SJSA1 (cell line): ENCODE data around the gene ZNF618. TPM values are rescaled to one million over a fixed set of nuclear protein-coding genes. Genes with fewer than 3 reads are reported as not detected.
A peak's percentile ranks its signal among the peaks of the same experiment; 100 is the strongest.

Experiments
- DNase-seq, 2 experiments: peaks; one replicate each; pipeline ENCODE4 v3.0.0-alpha.2; 2015 to 2020; ENCODE audit warnings: low spot score in 2 of 2, low read depth in 1 of 2
- H3K27ac ChIP-seq: fragments of 250-450 bp; sonication (Bioruptor Pico); 2 replicates; pipeline ENCODE4 v1.5.1; 2020; ENCODE audit warnings: mild to moderate bottlenecking, moderate library complexity
- H3K27me3 ChIP-seq: fragments of 250-450 bp; sonication (Bioruptor Pico); replicated peaks from 2 replicates; pipeline ENCODE4 v1.5.1; 2020; ENCODE audit warnings: mild to moderate bottlenecking, moderate library complexity
- H3K36me3 ChIP-seq: fragments of 250-450 bp; sonication (Bioruptor Pico); 2 replicates; pipeline ENCODE4 v1.5.1; 2020; ENCODE audit warnings: mild to moderate bottlenecking
- H3K4me1 ChIP-seq: fragments of 250-450 bp; sonication (Bioruptor Pico); replicated peaks from 2 replicates; pipeline ENCODE4 v1.6.1; 2021; ENCODE audit warnings: mild to moderate bottlenecking
- H3K4me3 ChIP-seq: fragments of 250-450 bp; sonication (Bioruptor Pico); 2 replicates; pipeline ENCODE4 v1.5.1; 2020; ENCODE audit warnings: mild to moderate bottlenecking
- H3K9me3 ChIP-seq: fragments of 250-450 bp; sonication (Bioruptor Pico); replicated peaks from 2 replicates; pipeline ENCODE4 v1.5.1; 2020; ENCODE audit warnings: mild to moderate bottlenecking
- total RNA-seq: library from RNA; depleted of rRNA; stranded (reverse); fragments of >200 nt; shearing (Covaris generic); gene quantifications from 2 replicates; pipeline ENCODE4 v1.2.3, GENCODE V29; 2014; rRNA removed

Gene ZNF618, protein sequence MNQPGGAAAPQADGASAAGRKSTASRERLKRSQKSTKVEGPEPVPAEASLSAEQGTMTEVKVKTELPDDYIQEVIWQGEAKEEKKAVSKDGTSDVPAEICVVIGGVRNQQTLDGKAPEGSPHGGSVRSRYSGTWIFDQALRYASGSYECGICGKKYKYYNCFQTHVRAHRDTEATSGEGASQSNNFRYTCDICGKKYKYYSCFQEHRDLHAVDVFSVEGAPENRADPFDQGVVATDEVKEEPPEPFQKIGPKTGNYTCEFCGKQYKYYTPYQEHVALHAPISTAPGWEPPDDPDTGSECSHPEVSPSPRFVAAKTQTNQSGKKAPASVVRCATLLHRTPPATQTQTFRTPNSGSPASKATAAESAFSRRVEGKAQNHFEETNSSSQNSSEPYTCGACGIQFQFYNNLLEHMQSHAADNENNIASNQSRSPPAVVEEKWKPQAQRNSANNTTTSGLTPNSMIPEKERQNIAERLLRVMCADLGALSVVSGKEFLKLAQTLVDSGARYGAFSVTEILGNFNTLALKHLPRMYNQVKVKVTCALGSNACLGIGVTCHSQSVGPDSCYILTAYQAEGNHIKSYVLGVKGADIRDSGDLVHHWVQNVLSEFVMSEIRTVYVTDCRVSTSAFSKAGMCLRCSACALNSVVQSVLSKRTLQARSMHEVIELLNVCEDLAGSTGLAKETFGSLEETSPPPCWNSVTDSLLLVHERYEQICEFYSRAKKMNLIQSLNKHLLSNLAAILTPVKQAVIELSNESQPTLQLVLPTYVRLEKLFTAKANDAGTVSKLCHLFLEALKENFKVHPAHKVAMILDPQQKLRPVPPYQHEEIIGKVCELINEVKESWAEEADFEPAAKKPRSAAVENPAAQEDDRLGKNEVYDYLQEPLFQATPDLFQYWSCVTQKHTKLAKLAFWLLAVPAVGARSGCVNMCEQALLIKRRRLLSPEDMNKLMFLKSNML
- 1.1 and 4.7 TPM in 2 replicates for total RNA-seq

DNA sequence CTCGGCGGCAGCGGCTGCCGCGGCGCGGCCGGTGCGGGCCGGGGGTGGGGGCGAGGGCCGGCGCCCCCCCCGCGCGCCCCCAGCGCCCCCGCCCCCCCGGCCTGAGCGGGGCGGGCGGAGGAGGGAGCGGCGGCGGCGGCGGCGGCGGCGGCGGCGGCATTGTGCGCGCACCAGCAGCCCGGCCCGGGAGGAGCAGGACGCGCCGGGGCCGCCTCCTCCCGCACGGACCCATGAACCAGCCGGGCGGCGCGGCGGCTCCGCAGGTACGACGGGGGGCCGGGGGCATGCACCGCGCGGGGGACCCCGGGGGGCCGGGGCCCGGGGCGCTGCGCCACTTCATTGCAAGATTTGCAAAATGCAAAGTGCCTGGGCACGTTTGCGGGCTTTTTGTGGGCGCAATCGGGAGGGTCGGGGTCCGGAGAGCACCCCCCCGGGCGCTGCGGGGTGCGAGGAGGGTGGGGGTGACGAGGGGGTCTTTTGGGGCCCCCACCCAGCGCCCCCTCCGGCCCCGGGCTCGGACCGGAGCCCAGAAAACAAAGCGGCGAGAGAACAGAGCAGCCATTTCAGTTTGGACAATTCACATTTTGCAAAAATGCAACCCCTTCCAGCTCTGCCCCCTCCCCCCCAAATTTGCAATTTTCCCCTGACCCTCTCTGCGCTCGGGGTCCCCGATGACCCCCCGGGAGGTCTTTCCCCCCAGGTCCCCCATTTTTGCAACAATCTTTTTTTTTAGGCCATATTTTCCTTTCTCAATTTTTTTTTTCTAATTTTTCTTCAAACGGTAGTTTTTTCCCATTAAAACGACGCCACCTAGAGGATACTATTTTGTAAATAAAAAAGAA, at the start of gene ZNF618:
Gene ZNF618 (plus strand): TSS at position 159 of the 842 bp plus-strand sequence. CDS start 72 bp downstream, at position 231.
- DNase-seq = peak in 1 of 2 experiments; percentile 24
- Histone ChIP-seq H3K27me3 (no peaks in the 10 kb centered on the region), H3K4me3 (peak within 1 kb of the TSS; percentile 69), H3K36me3 (peaks cover 4% of the 10 kb centered on the region; the same call in 1 of the 2 replicates), H3K27ac (peak within 1 kb of the TSS; percentile 72), H3K9me3 (no peaks in the 10 kb centered on the region), H3K4me1 (peaks cover 5% of the 10 kb centered on the region; the same call in 1 of the 2 replicates)

GRCh38 chr9:113828221-113828620, 47.9 kb upstream of the ZNF618 start:
- no peak overlapping the region for H3K27ac ChIP-seq
- no peaks in the 10 kb centered on the region for H3K9me3 ChIP-seq
- DNase-seq = no peak
- H3K27me3 ChIP-seq = no peaks in the 10 kb centered on the region
- H3K36me3 ChIP-seq = no peaks in the 10 kb centered on the region
- H3K4me1 ChIP-seq = no peaks in the 10 kb centered on the region
- H3K4me3 ChIP-seq = no peak overlapping the region

DNA sequence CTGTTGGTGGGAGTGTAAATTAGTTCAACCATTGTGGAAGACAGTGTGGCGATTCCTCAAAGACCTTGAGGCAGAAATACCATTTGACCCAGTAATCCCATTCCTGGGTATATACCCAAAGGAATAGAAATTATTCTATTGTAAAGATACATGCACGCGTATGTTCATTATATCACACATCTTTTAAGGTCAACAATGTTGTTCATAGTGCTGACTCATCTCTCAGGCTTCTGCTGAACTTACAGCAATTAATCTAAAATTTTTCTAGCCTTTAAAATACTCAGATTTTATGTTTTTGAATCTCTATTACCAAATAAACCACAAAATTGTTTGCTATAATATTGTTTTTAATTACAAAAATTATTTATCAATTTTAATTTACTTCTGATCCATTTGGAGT, 38.8 kb upstream of the ZNF618 start:
- no peaks in the 10 kb centered on the region for H3K9me3 ChIP-seq
- no peak for DNase-seq
- 0 out of 2 replicates have a peak, but pooled peaks cover 3% of the 10 kb centered on the region for H3K27me3 ChIP-seq
- H3K4me3 ChIP-seq = no peak overlapping the region
- H3K4me1 ChIP-seq = no peaks in the 10 kb centered on the region
- no peak overlapping the region for H3K27ac ChIP-seq
- no peaks in the 10 kb centered on the region for H3K36me3 ChIP-seq

DNA sequence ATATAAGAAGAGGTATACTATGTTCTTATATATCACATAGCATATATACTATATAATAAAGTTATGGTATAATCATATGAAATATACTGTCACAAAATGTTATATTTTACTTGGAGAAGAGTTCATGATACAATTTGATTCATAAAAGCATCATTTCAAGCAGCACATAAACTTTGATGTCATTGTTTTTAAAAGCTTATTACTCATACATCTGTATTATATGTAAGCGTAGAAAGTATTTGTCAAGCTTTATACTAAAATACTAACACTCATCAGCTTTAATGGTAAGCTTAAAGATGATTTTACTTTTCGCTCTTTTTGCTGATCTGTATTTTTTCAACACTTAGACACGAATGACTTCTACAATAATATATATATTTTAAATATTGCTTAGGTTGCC, 34.0 kb upstream of the ZNF618 start:
- H3K27me3 ChIP-seq = no peaks in the 10 kb centered on the region
- no peak overlapping the region for H3K4me3 ChIP-seq
- no peak for DNase-seq
- H3K4me1 ChIP-seq = no peaks in the 10 kb centered on the region
- H3K36me3 ChIP-seq = no peaks in the 10 kb centered on the region
- no peak overlapping the region for H3K27ac ChIP-seq
- no peaks in the 10 kb centered on the region for H3K9me3 ChIP-seq

DNA sequence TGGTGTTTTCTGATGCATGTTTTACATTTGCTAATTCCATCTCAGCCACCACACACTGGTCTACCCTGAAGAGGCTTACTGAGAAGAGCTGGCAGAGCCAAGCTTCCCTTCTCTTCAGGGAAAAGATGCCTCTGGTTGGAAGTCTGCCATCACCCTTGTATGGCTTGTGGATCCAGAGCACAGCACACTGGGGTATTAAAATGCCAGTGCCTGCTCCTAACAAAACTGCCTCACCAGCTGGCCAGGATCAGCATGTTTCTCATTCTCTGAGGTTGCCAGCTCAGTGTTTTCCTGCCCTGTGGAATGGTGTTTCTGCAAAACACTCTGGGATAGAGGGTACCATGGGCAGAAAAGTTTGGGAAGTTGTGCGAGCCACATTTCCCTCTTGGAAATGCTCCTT, 31.6 kb upstream of the ZNF618 start:
- no peaks in the 10 kb centered on the region for H3K36me3 ChIP-seq
- H3K4me1 ChIP-seq = no peaks in the 10 kb centered on the region
- DNase-seq = no peak
- H3K9me3 ChIP-seq = no peaks in the 10 kb centered on the region
- no peak overlapping the region for H3K4me3 ChIP-seq
- no peaks in the 10 kb centered on the region for H3K27me3 ChIP-seq
- no peak overlapping the region for H3K27ac ChIP-seq

DNA sequence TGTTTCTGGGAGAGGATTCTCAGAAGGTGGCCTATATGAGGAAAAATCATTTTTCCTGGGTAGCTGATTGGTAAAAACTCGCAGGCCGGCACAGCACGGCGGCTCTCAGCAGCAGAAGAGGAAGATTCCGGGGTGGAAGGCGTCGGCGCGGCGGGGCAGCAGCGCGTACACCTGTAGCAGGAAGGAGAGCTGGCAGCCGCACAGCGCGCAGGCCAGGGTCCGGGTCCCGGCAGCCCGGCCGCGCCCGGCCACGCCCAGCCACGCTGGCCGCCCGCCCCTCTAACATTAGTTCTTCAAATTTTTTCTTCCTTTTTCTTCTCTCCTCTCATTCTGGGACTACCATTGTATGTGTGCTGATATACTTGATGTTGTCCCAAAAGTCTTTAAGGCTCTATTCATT, 24.8 kb upstream of the ZNF618 start:
- Histone ChIP-seq H3K27ac (no peak overlapping the region), H3K36me3 (no peaks in the 10 kb centered on the region), H3K4me1 (no peaks in the 10 kb centered on the region), H3K4me3 (no peak overlapping the region), H3K27me3 (no peaks in the 10 kb centered on the region), H3K9me3 (peaks cover 2% of the 10 kb centered on the region; the same call in 1 of the 2 replicates)
- DNase-seq = no peak

DNA sequence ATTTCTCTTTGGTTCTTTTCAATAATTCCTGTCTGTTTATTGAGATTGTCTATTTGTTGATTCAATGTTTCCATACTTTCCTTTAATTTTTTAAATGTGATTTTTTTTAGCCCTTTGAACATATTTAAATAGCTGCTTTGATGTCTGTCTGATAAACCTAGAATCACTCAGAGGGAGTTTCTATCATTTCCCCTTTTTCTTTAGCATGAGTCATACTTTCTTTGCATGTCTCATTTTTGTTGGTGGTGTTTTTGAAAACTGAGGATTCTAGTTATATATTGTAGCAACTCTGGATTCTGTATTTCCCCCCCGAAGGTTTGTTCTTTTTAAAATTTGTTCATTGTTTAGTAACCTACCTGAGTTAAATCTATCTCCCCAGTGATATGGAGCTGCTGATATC, 24.2 kb upstream of the ZNF618 start:
- Histone ChIP-seq H3K27me3 (no peaks in the 10 kb centered on the region), H3K36me3 (no peaks in the 10 kb centered on the region), H3K4me3 (no peak overlapping the region), H3K27ac (no peak overlapping the region), H3K9me3 (peaks cover 2% of the 10 kb centered on the region; the same call in 1 of the 2 replicates), H3K4me1 (no peaks in the 10 kb centered on the region)
- DNase-seq = no peak

DNA sequence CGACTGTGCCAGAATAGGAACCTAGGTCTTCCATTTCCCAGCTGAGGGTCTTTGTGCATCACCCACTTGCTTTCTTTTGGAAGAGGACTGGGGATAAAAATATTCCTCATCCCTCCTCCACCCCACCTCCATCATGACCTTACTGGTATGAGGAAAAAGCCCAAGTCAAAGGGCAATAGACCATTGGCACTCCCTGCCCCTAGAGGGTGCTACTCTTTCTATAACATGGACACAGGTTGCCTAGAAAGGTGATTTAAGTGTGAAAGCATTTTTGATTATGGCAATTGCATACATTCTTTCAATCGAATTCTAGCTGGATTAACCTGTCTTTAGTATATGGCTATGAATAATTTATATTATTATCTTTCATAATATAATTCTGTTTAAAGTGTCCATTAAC, 22.8 kb upstream of the ZNF618 start:
- Histone ChIP-seq H3K27ac (no peak overlapping the region), H3K9me3 (peaks cover 2% of the 10 kb centered on the region; the same call in 1 of the 2 replicates), H3K27me3 (no peaks in the 10 kb centered on the region), H3K4me3 (no peak overlapping the region), H3K36me3 (no peaks in the 10 kb centered on the region), H3K4me1 (no peaks in the 10 kb centered on the region)
- DNase-seq = no peak

- Histone ChIP-seq H3K27me3 (no peaks in the 10 kb centered on the region), H3K27ac (no peak overlapping the region), H3K4me1 (no peaks in the 10 kb centered on the region), H3K9me3 (peaks cover 2% of the 10 kb centered on the region; the same call in 1 of the 2 replicates), H3K4me3 (no peak overlapping the region), H3K36me3 (no peaks in the 10 kb centered on the region)
- no peak for DNase-seq
These were observed 21.8 kb upstream of the ZNF618 start for GRCh38 chr9:113854310-113854709.

DNA sequence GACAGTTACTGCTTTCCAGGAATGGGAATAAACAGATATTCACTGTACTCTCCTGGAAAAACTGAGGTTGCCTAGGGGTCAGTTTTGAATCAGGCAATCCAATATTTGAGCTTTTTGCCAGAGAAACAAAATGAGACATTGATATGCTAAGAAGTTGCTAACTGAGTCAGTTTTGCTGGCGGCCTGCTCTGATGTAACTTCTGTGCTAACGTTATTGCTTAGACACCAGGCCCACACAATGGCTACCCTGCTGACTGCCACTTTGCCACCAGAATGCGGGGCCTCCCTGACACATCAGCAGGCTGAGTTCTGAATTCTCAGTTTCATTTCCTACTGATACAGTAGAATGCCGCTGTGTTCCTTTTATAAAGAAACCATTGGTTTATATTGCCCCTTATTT, 18.2 kb upstream of the ZNF618 start:
- no peak for DNase-seq
- no peak overlapping the region for H3K4me3 ChIP-seq

DNA sequence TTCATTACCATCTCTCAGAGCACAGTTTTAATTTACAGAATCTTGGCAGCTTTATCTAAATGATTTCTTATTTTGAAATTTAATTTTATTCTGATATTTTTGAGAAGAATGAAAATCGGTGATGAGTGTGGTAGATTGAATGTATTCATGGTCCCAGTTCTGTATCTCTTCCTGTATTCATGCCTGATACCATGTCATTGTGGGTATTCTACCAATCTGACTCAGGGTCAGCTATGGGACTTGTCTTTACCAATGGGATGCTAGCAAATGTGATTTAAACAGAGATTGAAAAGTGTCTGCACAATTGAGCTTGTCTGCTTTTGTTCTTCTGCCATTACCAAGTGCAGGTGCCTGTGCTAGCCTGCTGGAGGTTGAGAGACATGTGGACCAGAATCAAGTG, 17.8 kb upstream of the ZNF618 start:
- no peak overlapping the region for H3K27ac ChIP-seq
- H3K36me3 ChIP-seq = no peaks in the 10 kb centered on the region
- no peaks in the 10 kb centered on the region for H3K4me1 ChIP-seq
- no peaks in the 10 kb centered on the region; the same call in 1 of the 2 replicates for H3K9me3 ChIP-seq
- no peaks in the 10 kb centered on the region for H3K27me3 ChIP-seq
- no peak for DNase-seq
- H3K4me3 ChIP-seq = no peak overlapping the region

More for the DNA sequence above, 18.2 kb upstream of the ZNF618 start:
- Histone ChIP-seq H3K9me3 (no peaks in the 10 kb centered on the region; the same call in 1 of the 2 replicates), H3K27ac (no peak overlapping the region), H3K4me1 (no peaks in the 10 kb centered on the region), H3K36me3 (no peaks in the 10 kb centered on the region), H3K27me3 (no peaks in the 10 kb centered on the region)

- no peak overlapping the region for H3K4me3 ChIP-seq
- no peak overlapping the region for H3K27ac ChIP-seq
- H3K4me1 ChIP-seq = no peaks in the 10 kb centered on the region
- H3K9me3 ChIP-seq = no peaks in the 10 kb centered on the region; the same call in 1 of the 2 replicates
- H3K36me3 ChIP-seq = no peaks in the 10 kb centered on the region
- DNase-seq = no peak
- H3K27me3 ChIP-seq = no peaks in the 10 kb centered on the region
These were observed 12.8 kb upstream of the ZNF618 start for GRCh38 chr9:113863345-113863744.

GRCh38 chr9:113868501-113868900, 7.6 kb upstream of the ZNF618 start:
- H3K4me3 ChIP-seq = no peak overlapping the region
- no peak overlapping the region for H3K27ac ChIP-seq
- no peak for DNase-seq
- no peaks in the 10 kb centered on the region; the same call in 1 of the 2 replicates for H3K9me3 ChIP-seq
- no peaks in the 10 kb centered on the region for H3K36me3 ChIP-seq
- H3K4me1 ChIP-seq = no peaks in the 10 kb centered on the region
- no peaks in the 10 kb centered on the region for H3K27me3 ChIP-seq
